SK-N-SH treated with all-trans-retinoic acid at 6 μM for 48 hours (cell line): ENCODE results near the gene STEAP2.

Experiments
- ATAC-seq: fragments of 200-7000 bp; cut with Tn5 transposase; 3 replicates; pipeline ENCODE4 v1.9.1; 2020; ENCODE audit warnings: mild to moderate bottlenecking, moderate library complexity
- ARNTL ChIP-seq: fragments of 450-650 bp; formaldehyde crosslinking; IDR thresholded peaks from 2 replicates; pipeline ENCODE4 v1.5.0; 2020; ENCODE audit warnings: low read depth, mild to moderate bottlenecking, moderate library complexity, borderline replicate concordance
- BACH2 ChIP-seq: fragments of 250-450 bp; sonication (Bioruptor Pico); IDR thresholded peaks from 2 replicates; pipeline ENCODE4 v1.9.0; 2021; ENCODE audit warnings: mild to moderate bottlenecking, borderline replicate concordance
- CSDC2 ChIP-seq: fragments of 250-450 bp; sonication (Bioruptor Pico); IDR thresholded peaks from 2 replicates; pipeline ENCODE4 v1.5.0; 2020; ENCODE audit warnings: mild to moderate bottlenecking, moderate library complexity
- CSRNP3 ChIP-seq: fragments of 250-450 bp; sonication (Bioruptor Pico); IDR thresholded peaks from 2 replicates; pipeline ENCODE4 v1.5.1; 2021; ENCODE audit warnings: mild to moderate bottlenecking, moderate library complexity
- GLIS3 ChIP-seq: fragments of 250-450 bp; sonication (Bioruptor Pico); IDR thresholded peaks from 2 replicates; pipeline ENCODE4 v1.5.0; 2020; ENCODE audit warnings: mild to moderate bottlenecking, moderate library complexity
- ISL1 ChIP-seq: fragments of 250-450 bp; sonication (Bioruptor Pico); IDR thresholded peaks from 2 replicates; pipeline ENCODE4 v2.1.2; 2022; ENCODE audit warnings: mild to moderate bottlenecking, moderate library complexity
- OSR1 ChIP-seq: fragments of 250-450 bp; sonication (Bioruptor Pico); IDR thresholded peaks from 2 replicates; pipeline ENCODE4 v1.8.0; 2022; ENCODE audit warnings: moderate library complexity, mild to moderate bottlenecking, inconsistent platforms
- PATZ1 ChIP-seq: fragments of 250-450 bp; sonication (Bioruptor Pico); IDR thresholded peaks from 2 replicates; pipeline ENCODE4 v1.8.0; 2020; ENCODE audit warnings: mild to moderate bottlenecking, moderate library complexity, borderline replicate concordance
- POU6F1 ChIP-seq: fragments of 250-450 bp; sonication (Bioruptor Pico); IDR thresholded peaks from 2 replicates; pipeline ENCODE4 v1.8.0; 2021; ENCODE audit warnings: low read depth, mild to moderate bottlenecking, moderate library complexity, borderline replicate concordance
- PPARA ChIP-seq: fragments of 250-450 bp; sonication (Bioruptor Pico); IDR thresholded peaks from 2 replicates; pipeline ENCODE4 v1.5.0; 2020; ENCODE audit warnings: mild to moderate bottlenecking, borderline replicate concordance
- RARB ChIP-seq: fragments of 250-450 bp; sonication (Bioruptor Pico); IDR thresholded peaks from 2 replicates; pipeline ENCODE4 v1.8.0; 2021; ENCODE audit warnings: mild to moderate bottlenecking, moderate library complexity
- SNAI2 ChIP-seq: fragments of 250-450 bp; sonication (Bioruptor Pico); IDR thresholded peaks from 2 replicates; pipeline ENCODE4 v1.5.0; 2020; ENCODE audit warnings: mild to moderate bottlenecking, moderate library complexity
- TCF4 ChIP-seq: fragments of 250-450 bp; sonication (Bioruptor Pico); IDR thresholded peaks from 2 replicates; pipeline ENCODE4 v1.8.0; 2021; ENCODE audit warnings: mild to moderate bottlenecking, moderate library complexity, borderline replicate concordance
- TOX ChIP-seq: fragments of 250-450 bp; sonication (Bioruptor Pico); IDR thresholded peaks from 2 replicates; pipeline ENCODE4 v1.8.0; 2021; ENCODE audit warnings: mild to moderate bottlenecking, moderate library complexity, borderline replicate concordance
- TSHZ2 ChIP-seq: fragments of 250-450 bp; sonication (Bioruptor Pico); IDR thresholded peaks from 2 replicates; pipeline ENCODE4 v1.5.0; 2020; ENCODE audit warnings: mild to moderate bottlenecking, moderate library complexity
- ZC3H10 ChIP-seq: fragments of 250-450 bp; sonication (Bioruptor Pico); IDR thresholded peaks from 2 replicates; pipeline ENCODE4 v1.5.1; 2021; ENCODE audit warnings: mild to moderate bottlenecking, moderate library complexity
- ZFP3 ChIP-seq: fragments of 250-450 bp; sonication (Bioruptor Pico); IDR thresholded peaks from 2 replicates; pipeline ENCODE4 v1.5.0; 2020; ENCODE audit warnings: mild to moderate bottlenecking, moderate library complexity
- ZFP30 ChIP-seq: fragments of 450-650 bp; formaldehyde crosslinking; IDR thresholded peaks from 2 replicates; pipeline ENCODE4 v1.5.0; 2022; ENCODE audit warnings: mild to moderate bottlenecking, moderate library complexity
- ZNF565 ChIP-seq: fragments of 450-650 bp; formaldehyde crosslinking; conservative IDR thresholded peaks from 2 replicates; pipeline ENCODE4 v1.5.0; 2020; ENCODE audit warnings: low read depth, mild to moderate bottlenecking, moderate library complexity
- ZNF70 ChIP-seq: fragments of 450-650 bp; formaldehyde crosslinking; IDR thresholded peaks from 2 replicates; pipeline ENCODE4 v1.5.0; 2020; ENCODE audit warnings: mild to moderate bottlenecking, moderate library complexity
- ZNF8 ChIP-seq: fragments of 450-650 bp; formaldehyde crosslinking; IDR thresholded peaks from 2 replicates; pipeline ENCODE4 v1.5.0; 2020; ENCODE audit warnings: mild to moderate bottlenecking, moderate library complexity
- TF ChIP-seq, protein P1 (sequence below): fragments of 250-450 bp; sonication (Bioruptor Pico); IDR thresholded peaks from 2 replicates; pipeline ENCODE4 v1.5.1; 2020; ENCODE audit warnings: low read depth, mild to moderate bottlenecking, moderate library complexity

The STEAP2 gene

GRCh38 chr7:90266808-90267207 lies 55.3 kb downstream of the STEAP2 start:
- no peak for ATAC-seq
- TF ChIP-seq PATZ1: no peak
- no peak for TF ChIP-seq ZNF70 (CRISPR knock-in tag)
- TF ChIP-seq CSDC2 (CRISPR knock-in tag): no peak
- TF ChIP-seq SNAI2 (CRISPR knock-in tag): no peak
- no peak for TF ChIP-seq TOX (CRISPR knock-in tag)

- TF ChIP-seq ZNF70 (CRISPR knock-in tag): no peak
- no peak for TF ChIP-seq PPARA (CRISPR knock-in tag)
- TF ChIP-seq, protein P1, sequence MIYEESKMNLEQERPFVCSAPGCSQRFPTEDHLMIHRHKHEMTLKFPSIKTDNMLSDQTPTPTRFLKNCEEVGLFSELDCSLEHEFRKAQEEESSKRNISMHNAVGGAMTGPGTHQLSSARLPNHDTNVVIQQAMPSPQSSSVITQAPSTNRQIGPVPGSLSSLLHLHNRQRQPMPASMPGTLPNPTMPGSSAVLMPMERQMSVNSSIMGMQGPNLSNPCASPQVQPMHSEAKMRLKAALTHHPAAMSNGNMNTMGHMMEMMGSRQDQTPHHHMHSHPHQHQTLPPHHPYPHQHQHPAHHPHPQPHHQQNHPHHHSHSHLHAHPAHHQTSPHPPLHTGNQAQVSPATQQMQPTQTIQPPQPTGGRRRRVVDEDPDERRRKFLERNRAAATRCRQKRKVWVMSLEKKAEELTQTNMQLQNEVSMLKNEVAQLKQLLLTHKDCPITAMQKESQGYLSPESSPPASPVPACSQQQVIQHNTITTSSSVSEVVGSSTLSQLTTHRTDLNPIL: no peak
- TF ChIP-seq SNAI2 (CRISPR knock-in tag): no peak
- TF ChIP-seq PATZ1: no peak
- no peak for TF ChIP-seq CSRNP3 (CRISPR knock-in tag)
- TF ChIP-seq POU6F1 (CRISPR knock-in tag): no peak
- no peak for TF ChIP-seq ZC3H10 (CRISPR knock-in tag)
- no peak for TF ChIP-seq CSDC2 (CRISPR knock-in tag)
- ATAC-seq: no peak
Measured at GRCh38 chr7:90267263-90267858, 55.8 kb downstream of the STEAP2 start.

- ATAC-seq: no peak
- TF ChIP-seq ARNTL (CRISPR knock-in tag): no peak
- no peak for TF ChIP-seq TCF4 (CRISPR knock-in tag)
- TF ChIP-seq TOX (CRISPR knock-in tag): no peak
- TF ChIP-seq POU6F1 (CRISPR knock-in tag): no peak
- TF ChIP-seq CSDC2 (CRISPR knock-in tag): no peak
- TF ChIP-seq ZNF565 (CRISPR knock-in tag): no peak
- no peak for TF ChIP-seq ZFP3 (CRISPR knock-in tag)
- no peak for TF ChIP-seq GLIS3 (CRISPR knock-in tag)
- no peak for TF ChIP-seq OSR1
- no peak for TF ChIP-seq ZNF70 (CRISPR knock-in tag)
- TF ChIP-seq RARB (CRISPR knock-in tag): no peak
- no peak for TF ChIP-seq ZFP30 (CRISPR knock-in tag)
- no peak for TF ChIP-seq BACH2
- no peak for TF ChIP-seq TSHZ2
- TF ChIP-seq ZNF8 (CRISPR knock-in tag): no peak
- TF ChIP-seq ISL1 (CRISPR knock-in tag): no peak
- TF ChIP-seq PPARA (CRISPR knock-in tag): no peak
- no peak for TF ChIP-seq CSRNP3 (CRISPR knock-in tag)
Measured at GRCh38 chr7:90269163-90269562, 57.6 kb downstream of the STEAP2 start.
